Measurements from ENCODE around the gene TMEM131.

TMEM131 gene

GRCh38 chr2:97755491-97755890 is 240.3 kb downstream of the TMEM131 start:
- no peak for TF ChIP-seq CTCF (IDR thresholded peaks at IDR 0.05; ENCODE audit: unreplicated experiment in 3 of 3)
- H3K27me3 Mint-ChIP-seq (ENCODE audit: low read depth): no peaks in the 10 kb centered on the region

GRCh38 chr2:97754690-97755346 is 240.9 kb downstream of the TMEM131 start:
- no peaks in the 10 kb centered on the region for H3K9me3 Mint-ChIP-seq
- H3K4me1 Mint-ChIP-seq: peaks cover 7% of the 10 kb centered on the region
- H3K27ac Mint-ChIP-seq: no peak overlapping the region
- no peak for TF ChIP-seq CTCF (IDR thresholded peaks at IDR 0.05; ENCODE audit: unreplicated experiment in 3 of 3)
- H3K27me3 Mint-ChIP-seq (ENCODE audit: low read depth): no peaks in the 10 kb centered on the region
- H3K36me3 Mint-ChIP-seq (ENCODE audit: low read depth): peaks cover 54% of the 10 kb centered on the region
- no peak overlapping the region for H3K4me3 Mint-ChIP-seq

More at GRCh38 chr2:97755491-97755890, 240.3 kb downstream of the TMEM131 start:
- Mint-ChIP-seq H3K36me3 (ENCODE audit: low read depth) (peaks cover 58% of the 10 kb centered on the region), H3K27ac (no peak overlapping the region), H3K4me3 (no peak overlapping the region), H3K9me3 (no peaks in the 10 kb centered on the region), H3K4me1 (peaks cover 7% of the 10 kb centered on the region)

- Mint-ChIP-seq H3K4me1 (peaks cover 20% of the 10 kb centered on the region), H3K27ac (peak overlapping the region in 1 of 3 experiments; percentile 24), H3K4me3 (no peak overlapping the region), H3K36me3 (ENCODE audit: low read depth) (peaks cover 44% of the 10 kb centered on the region), H3K9me3 (no peaks in the 10 kb centered on the region), H3K27me3 (ENCODE audit: low read depth) (no peaks in the 10 kb centered on the region)
- TF ChIP-seq CTCF (IDR thresholded peaks at IDR 0.05; ENCODE audit: unreplicated experiment in 3 of 3): no peak
Measured at GRCh38 chr2:97752342-97753334, 243.1 kb downstream of the TMEM131 start.

GRCh38 chr2:97751752-97752151 is 244.0 kb downstream of the TMEM131 start:
- TF ChIP-seq CTCF (IDR thresholded peaks at IDR 0.05; ENCODE audit: unreplicated experiment in 3 of 3): no peak
- no peak overlapping the region for H3K27ac Mint-ChIP-seq
- no peaks in the 10 kb centered on the region for H3K27me3 Mint-ChIP-seq (ENCODE audit: low read depth)
- no peaks in the 10 kb centered on the region for H3K9me3 Mint-ChIP-seq
- H3K4me1 Mint-ChIP-seq: peaks cover 29% of the 10 kb centered on the region
- H3K36me3 Mint-ChIP-seq (ENCODE audit: low read depth): peaks cover 39% of the 10 kb centered on the region
- no peak overlapping the region for H3K4me3 Mint-ChIP-seq

GRCh38 chr2:97750017-97750416 is 245.7 kb downstream of the TMEM131 start:
- Mint-ChIP-seq H3K36me3 (ENCODE audit: low read depth) (peaks cover 32% of the 10 kb centered on the region), H3K4me1 (peaks cover 39% of the 10 kb centered on the region), H3K27me3 (ENCODE audit: low read depth) (no peaks in the 10 kb centered on the region), H3K9me3 (no peaks in the 10 kb centered on the region), H3K4me3 (no peak overlapping the region), H3K27ac (no peak overlapping the region)
- TF ChIP-seq CTCF (IDR thresholded peaks at IDR 0.05; ENCODE audit: unreplicated experiment in 3 of 3): no peak

Data from nephron (organoid).